HG02678 (cell line): ENCODE measurements around the gene REC114.
"Not testable (repeated sequence)": the region's sequence is repeated elsewhere in the genome, so short reads cannot be mapped to it uniquely, and the experiment has no call there.

Experiments
- ATAC-seq: cut with Tn5 transposase; IDR thresholded peaks from one replicate; pipeline ENCODE4 v1.9.1; 2021; ENCODE audit warnings: mild to moderate bottlenecking, moderate library complexity; ENCODE audit not compliant: unreplicated experiment

The REC114 gene

DNA sequence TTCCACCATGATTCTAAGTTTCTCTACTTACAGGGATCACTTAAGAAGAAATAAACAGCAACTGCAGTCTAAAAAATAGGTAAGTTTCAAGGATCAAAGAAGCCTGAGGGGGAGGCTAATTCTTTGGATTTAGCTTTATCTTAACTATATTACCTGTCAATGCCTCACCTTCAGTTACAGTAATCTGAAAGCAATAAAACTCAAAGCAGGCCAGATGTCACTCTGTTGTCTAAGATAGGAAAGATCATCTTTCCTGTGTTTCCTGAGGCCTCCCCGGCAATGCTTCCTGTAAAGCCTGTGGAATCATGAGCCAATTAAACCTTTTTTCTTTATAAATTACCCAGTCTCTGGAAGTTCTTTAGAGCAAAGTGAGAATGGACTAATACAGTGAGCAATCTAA, 130.1 kb downstream of the REC114 start:
- no peak for ATAC-seq

- no peak for ATAC-seq
Observed at GRCh38 chr15:73573572-73573971, 130.6 kb downstream of the REC114 start.

DNA sequence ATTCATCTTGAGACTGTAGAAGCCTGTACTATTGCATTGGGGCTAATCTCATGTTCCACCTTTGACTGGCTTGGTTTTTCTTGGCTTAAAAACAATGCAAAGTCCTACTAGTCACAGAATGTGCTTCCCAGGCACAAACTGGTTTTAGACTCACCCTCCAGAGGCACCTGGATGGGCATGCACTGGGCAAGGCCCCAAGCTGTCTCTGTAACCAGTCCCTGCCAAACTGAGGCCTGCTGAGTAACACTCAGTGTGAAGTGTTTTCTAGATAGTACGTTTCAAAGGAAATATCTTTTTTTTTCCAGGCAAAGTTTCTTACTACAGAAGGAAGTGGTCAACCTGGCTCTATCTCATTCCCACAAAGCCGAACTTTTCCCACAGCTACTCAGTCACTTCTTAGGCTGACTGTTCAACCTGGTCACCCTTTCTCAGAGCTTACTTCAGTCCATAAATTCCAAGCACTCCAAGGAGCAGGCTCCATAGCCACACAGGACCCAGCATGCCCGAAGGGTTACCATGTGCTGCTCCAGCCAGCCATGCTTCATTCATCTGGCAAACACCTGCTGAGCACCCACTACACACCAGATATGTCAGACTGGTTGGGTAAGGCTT, 132.8 kb downstream of the REC114 start:
- no peak for ATAC-seq

DNA sequence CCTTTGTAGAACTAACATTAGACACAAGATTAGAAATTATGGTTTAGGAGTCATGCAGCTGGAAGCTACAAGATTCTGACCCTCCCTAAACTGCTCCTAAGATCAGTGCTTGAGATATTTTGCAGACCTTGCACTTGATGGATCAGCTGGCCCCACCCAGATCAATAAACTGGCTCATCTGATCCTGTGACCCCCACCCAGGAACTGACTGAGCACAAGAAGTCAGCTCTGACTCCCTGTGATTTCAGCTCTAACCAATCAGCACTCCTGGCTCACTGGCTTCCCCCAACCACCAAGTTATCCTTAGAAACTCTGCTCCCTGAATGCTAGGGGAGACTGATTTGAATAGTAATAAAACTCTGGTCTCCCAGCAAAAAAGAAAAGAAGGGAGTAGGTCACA, 134.6 kb downstream of the REC114 start:
- not testable (repeated sequence) for ATAC-seq

DNA sequence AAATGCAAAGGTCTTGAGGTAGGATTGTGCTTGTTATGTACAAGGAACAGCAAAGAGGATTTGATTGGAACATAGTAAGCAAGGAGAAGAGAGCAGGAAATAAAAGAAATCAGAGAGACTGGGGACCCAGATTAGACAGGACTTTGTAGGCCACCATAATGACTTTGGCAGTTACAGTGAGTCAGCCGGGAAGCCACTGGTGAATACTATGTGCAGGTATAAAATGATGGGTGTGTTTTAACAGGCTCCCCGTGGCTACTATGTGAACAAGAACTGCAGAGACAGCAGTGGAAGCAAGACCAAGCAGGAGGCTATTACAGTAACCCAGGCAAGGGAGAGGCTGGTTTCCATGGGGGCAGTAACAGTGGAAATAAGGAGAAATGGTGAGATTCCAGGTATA, 135.1 kb downstream of the REC114 start:
- no peak for ATAC-seq

- ATAC-seq: no peak
Observed at GRCh38 chr15:73582851-73583379, 140.0 kb downstream of the REC114 start.

DNA sequence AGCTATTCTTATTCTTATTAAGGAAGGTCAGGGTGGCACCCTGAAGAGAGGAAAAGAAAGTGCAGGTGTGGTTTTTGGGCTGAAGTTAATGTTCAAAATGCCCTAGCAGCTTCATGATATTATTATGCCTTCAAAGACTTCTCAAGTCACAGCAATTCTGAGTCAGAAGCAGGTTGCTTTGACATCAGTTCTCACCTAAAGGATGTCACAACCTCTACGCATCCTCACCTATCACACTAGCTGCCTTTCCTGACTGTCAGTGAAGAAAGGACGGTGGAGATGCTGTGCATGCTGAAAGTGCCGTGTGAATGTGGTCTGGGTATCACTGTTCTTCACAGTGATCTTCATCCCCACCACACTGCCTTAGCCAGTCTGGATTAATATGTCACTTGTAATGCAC, 140.6 kb downstream of the REC114 start:
- no peak for ATAC-seq

GRCh38 chr15:73584699-73585420, 141.9 kb downstream of the REC114 start:
- ATAC-seq: no peak

DNA sequence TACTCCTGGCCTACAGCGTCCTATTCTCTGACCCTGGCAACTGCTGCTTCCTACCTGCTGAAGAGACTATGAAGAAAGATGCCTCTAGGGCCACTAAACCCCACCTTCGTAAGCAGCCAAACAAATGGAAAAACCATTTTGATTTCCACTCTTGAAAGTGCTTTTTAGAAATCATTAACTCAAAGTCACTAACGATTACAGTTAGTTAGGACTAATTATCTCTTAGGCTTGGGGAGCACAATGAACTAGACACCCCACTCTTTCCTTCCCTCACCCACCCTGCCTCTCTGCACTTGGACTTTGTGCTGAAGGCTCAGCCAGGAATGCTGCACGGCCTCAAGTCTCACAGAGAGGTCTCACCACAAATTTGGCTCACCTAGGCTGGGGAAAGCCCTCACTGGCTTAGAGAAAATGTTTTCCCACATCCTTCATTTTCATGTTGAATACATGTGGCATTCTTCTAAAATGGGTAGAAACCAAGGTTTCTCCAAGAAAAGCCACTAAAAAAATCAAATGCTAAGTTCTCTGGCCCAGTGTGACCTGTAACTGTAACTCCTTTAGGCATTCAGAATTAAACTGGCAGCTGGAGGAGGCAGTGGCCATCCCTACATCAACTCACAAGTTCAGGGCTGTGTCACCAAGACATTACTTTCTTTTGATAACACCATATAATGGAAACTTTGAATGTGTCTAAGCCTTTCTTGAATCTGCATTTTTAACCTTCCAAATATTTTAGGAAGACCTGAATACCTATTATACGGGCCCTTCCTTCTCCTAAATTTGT, 143.1 kb downstream of the REC114 start:
- ATAC-seq: no peak

GRCh38 chr15:73589766-73590165, 146.8 kb downstream of the REC114 start:
- ATAC-seq: no peak

GRCh38 chr15:73590263-73590662, 147.3 kb downstream of the REC114 start:
- no peak for ATAC-seq

- no peak for ATAC-seq
Observed at GRCh38 chr15:73593304-73594074, 150.5 kb downstream of the REC114 start.

GRCh38 chr15:73594109-73594508, 151.1 kb downstream of the REC114 start:
- ATAC-seq: no peak

GRCh38 chr15:73596174-73596573, 153.2 kb downstream of the REC114 start:
- no peak for ATAC-seq

DNA sequence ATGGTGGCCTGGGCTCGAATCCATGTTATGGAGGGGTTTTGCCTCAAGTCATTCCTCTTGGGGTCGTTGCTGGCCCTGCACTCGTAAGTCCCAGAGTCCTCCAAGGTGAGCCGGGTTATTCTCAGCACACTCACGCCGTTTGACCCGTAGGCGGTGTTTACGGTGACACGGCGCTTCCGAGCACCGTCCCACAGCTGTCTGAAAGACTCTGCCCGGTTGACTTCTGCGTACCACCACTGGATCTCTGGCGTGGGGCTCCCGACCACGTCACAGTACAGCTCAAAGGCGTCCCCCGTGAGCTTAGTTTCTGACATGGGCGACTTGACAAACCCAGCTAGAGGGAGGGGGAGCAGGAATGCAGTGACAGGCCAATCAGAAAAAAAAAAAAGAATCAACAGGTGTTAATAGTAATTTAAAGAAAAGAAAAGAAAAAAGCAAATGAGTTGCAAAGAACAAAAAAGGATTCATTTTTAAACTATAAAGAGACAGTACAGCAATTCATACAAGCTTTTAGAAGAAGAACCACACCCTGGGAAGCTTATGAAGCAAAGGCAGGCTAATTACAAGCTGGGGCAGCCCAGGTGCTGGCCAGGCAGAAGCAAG, 154.2 kb downstream of the REC114 start:
- ATAC-seq: no peak

GRCh38 chr15:73598530-73599160, 155.7 kb downstream of the REC114 start:
- no peak for ATAC-seq

GRCh38 chr15:73599934-73600333, 157.0 kb downstream of the REC114 start:
- no peak for ATAC-seq

- no peak for ATAC-seq
Observed at GRCh38 chr15:73600413-73601335, 157.7 kb downstream of the REC114 start.
